ENCODE measurements around the gene TUBA1C.
"Not testable (repeated sequence)": the region's sequence is repeated elsewhere in the genome, so short reads cannot be mapped to it uniquely, and the experiment has no call there.

Gene TUBA1C

GRCh38 chr12:49244176-49244575 is 20.7 kb upstream of the TUBA1C start:
- Mint-ChIP-seq H3K9me3 (no peaks in the 10 kb centered on the region), H3K4me3 (no peak overlapping the region), H3K36me3 (ENCODE audit: low read depth) (no peaks in the 10 kb centered on the region), H3K4me1 (no peaks in the 10 kb centered on the region), H3K27ac (no peak overlapping the region), H3K27me3 (ENCODE audit: low read depth, poor library complexity) (peaks cover 4% of the 10 kb centered on the region)
- TF ChIP-seq CTCF (IDR thresholded peaks at IDR 0.05), result no peak
- no peak for DNase-seq

- no peak for DNase-seq
- Mint-ChIP-seq H3K9me3 (no peaks in the 10 kb centered on the region), H3K27me3 (ENCODE audit: low read depth, poor library complexity) (peaks cover 5% of the 10 kb centered on the region), H3K4me3 (no peak overlapping the region), H3K4me1 (no peaks in the 10 kb centered on the region), H3K27ac (no peak overlapping the region), H3K36me3 (ENCODE audit: low read depth) (no peaks in the 10 kb centered on the region)
- no peak for TF ChIP-seq CTCF (IDR thresholded peaks at IDR 0.05)
Observed at GRCh38 chr12:49251357-49251756, 13.5 kb upstream of the TUBA1C start.

GRCh38 chr12:49253033-49253623 is 11.8 kb upstream of the TUBA1C start:
- H3K4me3 Mint-ChIP-seq, result no peak overlapping the region

GRCh38 chr12:49255456-49255855 is 9.4 kb upstream of the TUBA1C start:
- H3K27ac Mint-ChIP-seq; DNase-seq; H3K4me3 Mint-ChIP-seq; H3K36me3 Mint-ChIP-seq (ENCODE audit: low read depth); H3K4me1 Mint-ChIP-seq; H3K9me3 Mint-ChIP-seq; H3K27me3 Mint-ChIP-seq (ENCODE audit: low read depth, poor library complexity): not testable (repeated sequence)

More at GRCh38 chr12:49253033-49253623, 11.8 kb upstream of the TUBA1C start:
- H3K4me1 Mint-ChIP-seq, result no peaks in the 10 kb centered on the region
- peaks cover 7% of the 10 kb centered on the region for H3K27me3 Mint-ChIP-seq (ENCODE audit: low read depth, poor library complexity)
- TF ChIP-seq CTCF (IDR thresholded peaks at IDR 0.05), result no peak
- H3K36me3 Mint-ChIP-seq (ENCODE audit: low read depth), result no peaks in the 10 kb centered on the region
- DNase-seq, result no peak
- no peak overlapping the region for H3K27ac Mint-ChIP-seq
- H3K9me3 Mint-ChIP-seq, result no peaks in the 10 kb centered on the region

GRCh38 chr12:49255857-49256637 is 8.8 kb upstream of the TUBA1C start:
- no peak overlapping the region for H3K27ac Mint-ChIP-seq
- no peak for TF ChIP-seq CTCF (IDR thresholded peaks at IDR 0.05)
- no peak for DNase-seq
- no peak overlapping the region for H3K4me3 Mint-ChIP-seq
- H3K36me3 Mint-ChIP-seq (ENCODE audit: low read depth), result no peaks in the 10 kb centered on the region
- no peaks in the 10 kb centered on the region for H3K9me3 Mint-ChIP-seq
- peaks cover 7% of the 10 kb centered on the region for H3K27me3 Mint-ChIP-seq (ENCODE audit: low read depth, poor library complexity)
- H3K4me1 Mint-ChIP-seq, result peaks cover 10% of the 10 kb centered on the region

GRCh38 chr12:49257508-49258184 is 7.2 kb upstream of the TUBA1C start:
- H3K27me3 Mint-ChIP-seq (ENCODE audit: low read depth, poor library complexity); H3K4me3 Mint-ChIP-seq; DNase-seq; H3K4me1 Mint-ChIP-seq; H3K36me3 Mint-ChIP-seq (ENCODE audit: low read depth); H3K27ac Mint-ChIP-seq; H3K9me3 Mint-ChIP-seq: not testable (repeated sequence)

Data from nephron progenitor cell (in vitro differentiated cells).